Middle frontal gyrus (tissue), 1 donor: ENCODE data around the gene CHMP4B.

Experiments used
- DNase-seq: peaks from one replicate; pipeline ENCODE4 v3.0.0-alpha.2; 2015; ENCODE audit warnings: low spot score; ENCODE audit errors: extremely low spot score

Gene CHMP4B

DNA sequence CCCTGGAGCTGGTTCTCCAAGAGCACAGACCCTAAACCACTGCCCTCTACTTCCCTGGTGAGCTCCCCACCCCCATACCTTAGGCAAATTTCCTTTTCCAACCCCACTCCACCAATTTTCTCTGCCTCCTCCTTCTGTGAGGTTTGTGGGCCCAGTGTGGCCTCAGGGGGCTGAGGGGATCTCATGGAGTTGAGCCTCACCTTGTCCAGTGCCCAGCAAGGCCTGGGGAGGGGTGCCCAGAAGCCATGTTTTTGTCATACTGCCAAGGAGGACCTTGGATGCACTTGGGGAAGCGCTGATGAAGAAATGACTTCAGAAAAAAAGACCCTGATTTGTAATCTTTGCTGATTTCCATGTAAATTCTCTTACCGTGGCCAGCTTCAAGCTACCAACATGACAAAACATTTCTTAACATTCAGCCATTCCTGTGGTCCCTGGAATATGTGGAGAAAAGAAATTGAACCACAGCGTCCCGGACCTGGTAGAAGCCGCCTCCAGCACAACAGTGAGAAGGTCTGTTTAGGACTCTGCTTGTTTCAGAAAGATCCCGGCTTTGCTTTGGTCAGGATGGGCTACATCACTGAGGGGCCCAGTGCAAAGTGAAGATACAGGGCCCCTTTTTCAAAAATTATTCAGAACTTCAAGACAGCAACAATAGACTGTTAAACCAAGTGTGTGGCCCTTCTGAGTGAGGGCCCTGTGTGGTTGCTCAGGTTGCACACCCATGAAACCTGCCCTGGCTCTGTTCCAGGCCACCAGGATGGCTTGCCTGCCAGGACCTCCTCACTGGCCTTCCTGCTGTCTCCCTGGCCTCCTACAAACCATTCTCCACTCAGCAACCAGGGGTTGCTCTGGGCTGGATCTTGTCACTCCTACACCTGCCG lies 52.5 kb downstream of the CHMP4B start:
- no peak for DNase-seq

DNA sequence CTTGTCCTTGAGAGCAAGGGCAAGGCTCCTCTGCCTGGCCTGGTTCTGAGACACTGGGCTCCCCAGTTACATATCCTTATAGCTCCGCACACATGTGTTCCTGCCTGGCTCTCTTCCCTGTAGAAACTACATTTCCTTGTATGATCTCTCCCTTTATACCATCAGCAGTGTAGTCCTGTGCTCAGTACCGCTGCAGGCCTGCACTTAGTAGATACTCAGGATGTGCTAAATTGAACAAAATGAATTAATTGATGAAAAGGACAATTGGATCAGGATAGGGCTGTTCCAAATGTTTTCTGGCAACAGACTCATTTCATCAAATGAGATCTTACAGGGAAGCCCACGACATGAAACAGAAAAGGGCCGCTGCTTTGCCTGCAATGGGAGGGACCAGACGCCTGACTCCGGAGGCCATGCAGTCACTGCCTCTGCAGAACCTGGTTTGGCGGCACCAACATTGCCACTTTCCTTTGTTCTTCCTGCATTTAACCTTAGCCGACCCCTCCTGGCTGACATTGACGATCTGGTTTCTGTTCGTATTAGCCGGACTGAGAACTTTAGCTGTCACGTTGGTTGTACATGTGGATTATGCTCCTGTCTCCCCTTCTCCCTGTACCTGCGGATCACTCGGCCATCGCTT lies 53.3 kb downstream of the CHMP4B start:
- no peak for DNase-seq

DNA sequence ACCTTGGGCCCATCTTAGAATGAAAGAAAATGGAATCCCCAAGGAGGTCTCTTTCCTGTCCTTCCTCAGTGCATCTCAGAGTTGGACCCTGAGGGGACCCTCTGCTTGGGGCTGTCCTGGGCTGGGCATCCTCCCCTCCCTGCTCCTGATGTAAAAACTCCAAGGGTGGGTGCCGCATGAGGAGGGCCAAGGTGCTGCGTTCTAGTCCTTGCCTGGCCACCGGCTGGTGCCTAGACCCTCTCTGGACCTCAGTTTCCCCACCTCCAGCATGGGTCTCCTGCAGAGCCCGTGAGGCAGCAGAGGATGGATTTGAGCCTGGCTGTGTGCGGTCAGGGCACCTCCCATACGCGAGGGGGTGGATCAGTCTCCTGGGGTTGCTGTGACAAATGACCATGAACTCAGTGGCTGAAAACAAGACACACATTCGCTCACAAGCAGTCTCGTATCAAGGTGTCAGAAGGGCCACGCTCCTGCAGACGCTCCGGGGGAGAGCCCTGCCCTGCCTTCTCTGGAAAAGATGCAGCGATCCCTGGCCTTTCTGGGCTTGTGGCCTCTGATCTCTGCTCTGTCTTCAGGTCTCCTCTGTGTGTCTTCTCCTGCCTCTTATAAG lies 54.7 kb downstream of the CHMP4B start:
- DNase-seq = no peak

GRCh38 chr20:33866398-33867100 lies 55.4 kb downstream of the CHMP4B start:
- no peak for DNase-seq

DNA sequence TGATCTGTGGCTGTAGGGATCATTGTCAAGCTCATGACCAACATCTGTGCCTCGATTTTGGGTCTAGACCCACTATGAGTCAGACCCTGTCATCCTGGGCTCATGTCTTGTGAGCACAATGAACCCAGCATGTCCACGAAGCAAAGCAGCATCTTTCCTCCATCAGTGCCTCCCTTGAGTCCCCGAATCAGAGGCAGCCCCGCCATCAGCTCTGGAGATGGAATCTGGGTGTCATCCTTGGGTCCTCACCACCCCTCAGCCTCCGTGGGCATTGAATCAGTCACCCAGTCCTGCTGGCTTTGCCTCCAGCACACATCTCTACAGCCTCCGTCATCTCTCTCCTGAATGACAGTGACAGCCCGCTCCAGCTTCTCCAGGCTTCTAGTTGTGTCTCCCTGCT lies 56.9 kb downstream of the CHMP4B start:
- no peak for DNase-seq

- no peak for DNase-seq
These were observed 57.4 kb downstream of the CHMP4B start for GRCh38 chr20:33868595-33868994.

GRCh38 chr20:33869283-33869682 lies 58.1 kb downstream of the CHMP4B start:
- DNase-seq = no peak

DNA sequence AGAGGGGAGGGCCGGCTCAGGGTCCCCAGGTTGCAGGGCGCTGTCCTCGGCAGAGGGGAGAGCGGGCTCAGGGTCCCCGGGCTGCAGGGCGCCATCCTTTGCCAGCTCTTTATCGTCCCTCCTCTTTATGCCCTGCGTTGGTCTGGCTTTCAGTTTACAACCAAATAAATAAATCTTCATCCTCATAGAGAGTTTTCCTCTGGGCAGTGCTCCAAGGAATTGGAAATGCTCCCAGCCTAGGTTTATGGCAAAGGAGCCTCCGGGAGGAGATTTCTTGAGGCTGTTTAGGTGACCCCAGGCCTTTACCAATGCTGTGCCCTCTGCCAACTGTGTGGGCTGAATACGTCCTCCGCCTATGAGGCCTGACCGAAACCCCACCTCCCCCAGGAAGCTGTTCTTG lies 60.2 kb downstream of the CHMP4B start:
- DNase-seq = no peak

DNA sequence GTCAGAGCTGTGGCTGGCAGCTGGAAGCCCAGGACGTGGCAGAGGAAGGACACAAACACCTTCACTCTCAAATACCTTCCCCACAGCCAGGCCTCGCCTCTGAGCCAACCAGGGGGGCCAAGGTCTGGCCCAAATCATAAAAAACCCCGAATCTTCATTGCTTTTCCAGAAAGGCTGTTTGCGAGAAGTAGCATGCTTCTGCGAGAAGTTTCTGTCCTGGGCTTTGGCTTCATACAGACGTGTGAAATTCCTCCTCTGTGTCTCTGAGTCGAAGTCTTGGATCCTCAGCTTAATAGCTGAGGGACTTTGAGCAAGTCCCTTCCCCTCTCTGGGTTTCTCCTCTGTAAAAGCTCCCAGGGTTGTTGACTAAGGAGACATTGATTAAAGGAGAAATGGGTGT lies 63.0 kb downstream of the CHMP4B start:
- DNase-seq = no peak

- no peak for DNase-seq
These were observed 63.9 kb downstream of the CHMP4B start for GRCh38 chr20:33875055-33875454.

- no peak for DNase-seq
These were observed 64.4 kb downstream of the CHMP4B start for GRCh38 chr20:33875534-33876026.

DNA sequence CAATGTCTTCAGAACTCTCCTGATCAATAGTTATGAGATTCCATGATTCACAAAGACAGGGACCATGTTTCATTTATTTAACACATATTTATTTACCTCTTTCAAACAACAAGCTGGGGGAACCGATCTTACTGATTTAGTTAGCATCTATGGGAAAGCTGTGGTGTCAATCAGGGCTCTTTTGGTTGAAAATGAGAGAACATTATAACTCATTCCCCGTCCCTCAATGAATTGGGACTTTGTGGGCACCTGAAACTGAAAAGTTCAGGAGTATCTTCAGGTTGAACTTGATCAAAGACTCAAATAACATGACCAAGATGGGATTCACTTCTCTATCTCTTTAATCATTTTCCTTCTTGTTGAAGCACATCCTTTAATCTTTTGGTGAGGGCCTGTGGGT lies 67.4 kb downstream of the CHMP4B start:
- DNase-seq = no peak

DNA sequence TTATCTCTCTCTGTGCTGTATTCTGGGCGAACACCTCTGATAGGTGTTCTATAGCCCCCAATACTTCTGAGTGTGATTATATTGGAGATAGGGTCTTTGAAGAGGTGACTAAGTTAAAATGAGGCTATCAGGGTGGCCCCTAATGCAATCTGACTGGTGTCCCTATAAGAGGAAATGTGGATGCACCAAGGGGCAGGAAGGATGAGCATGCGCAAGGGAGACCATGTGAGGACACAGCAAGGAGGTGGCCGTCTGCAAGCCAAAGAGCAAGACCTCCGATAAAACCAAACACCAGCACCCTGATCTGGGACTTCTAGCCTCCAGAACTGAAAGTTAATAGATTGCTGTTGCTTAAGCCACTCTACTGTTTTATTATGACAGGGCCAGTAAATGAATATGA lies 69.2 kb downstream of the CHMP4B start:
- no peak for DNase-seq

- DNase-seq = no peak
These were observed 70.8 kb downstream of the CHMP4B start for GRCh38 chr20:33881989-33882388.

DNA sequence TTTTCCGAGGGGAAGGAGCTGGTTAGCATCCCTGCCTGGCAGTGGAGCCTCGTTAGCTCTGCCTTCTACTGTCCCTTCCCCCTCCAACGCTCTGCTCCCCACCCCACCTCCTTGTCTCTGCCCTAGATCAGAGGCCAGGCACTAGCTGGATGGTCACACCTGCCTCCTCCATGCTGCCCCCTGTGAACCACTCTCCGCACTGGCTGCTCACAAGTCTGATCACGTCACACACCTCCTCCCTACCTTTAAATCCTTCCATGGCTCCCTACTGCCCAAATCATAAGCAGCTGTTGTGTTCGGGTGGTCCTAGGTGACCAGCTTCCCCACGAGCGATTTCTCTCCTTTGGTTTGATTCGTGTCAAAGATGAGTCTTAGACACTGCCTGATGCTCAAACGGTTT lies 71.3 kb downstream of the CHMP4B start:
- DNase-seq = no peak

GRCh38 chr20:33883164-33883563 lies 72.0 kb downstream of the CHMP4B start:
- DNase-seq = no peak

DNA sequence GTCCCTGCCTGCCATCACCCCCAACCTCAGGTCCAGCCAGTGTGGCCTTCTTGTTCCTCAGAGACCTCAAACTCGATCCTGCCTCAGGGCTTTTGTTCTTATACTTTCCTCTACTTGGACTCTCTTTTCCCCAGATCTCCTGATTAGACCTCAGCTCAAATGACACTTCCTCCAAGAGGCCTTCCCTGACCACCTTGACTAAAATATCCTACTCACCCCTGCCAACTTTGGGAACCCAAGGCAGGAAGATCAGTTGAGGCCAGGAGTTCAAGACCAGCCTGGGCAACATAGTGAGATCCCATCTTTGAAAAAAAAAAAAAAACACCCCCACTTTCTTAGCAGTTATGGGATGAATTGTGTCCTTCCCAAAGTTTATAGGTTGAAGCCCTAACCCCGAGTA lies 73.5 kb downstream of the CHMP4B start:
- DNase-seq = no peak

DNA sequence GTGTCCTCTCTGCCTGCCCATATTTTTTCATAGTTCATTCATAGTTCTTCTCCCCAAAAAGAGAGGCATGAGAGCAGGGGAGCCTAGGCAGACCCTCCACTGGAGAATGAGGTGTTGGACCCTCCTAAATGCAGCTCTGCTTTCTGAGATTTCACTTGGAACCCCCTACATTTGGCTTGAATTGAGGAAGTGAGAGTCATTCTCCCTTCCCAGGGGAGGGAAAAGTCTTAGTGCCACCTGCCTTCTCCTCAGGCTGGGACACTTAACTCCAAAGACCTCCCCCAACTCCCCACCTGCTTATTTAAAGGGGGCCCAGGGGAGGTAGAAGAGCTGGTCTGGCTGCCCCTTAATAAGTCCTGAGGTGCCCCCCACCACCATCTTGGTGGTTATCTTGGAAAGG lies 78.2 kb downstream of the CHMP4B start:
- DNase-seq = no peak

- DNase-seq = no peak
These were observed 79.4 kb downstream of the CHMP4B start for GRCh38 chr20:33890557-33890956.

- DNase-seq = no peak
These were observed 82.2 kb downstream of the CHMP4B start for GRCh38 chr20:33893314-33893713.

GRCh38 chr20:33894798-33895197 lies 83.7 kb downstream of the CHMP4B start:
- no peak for DNase-seq

DNA sequence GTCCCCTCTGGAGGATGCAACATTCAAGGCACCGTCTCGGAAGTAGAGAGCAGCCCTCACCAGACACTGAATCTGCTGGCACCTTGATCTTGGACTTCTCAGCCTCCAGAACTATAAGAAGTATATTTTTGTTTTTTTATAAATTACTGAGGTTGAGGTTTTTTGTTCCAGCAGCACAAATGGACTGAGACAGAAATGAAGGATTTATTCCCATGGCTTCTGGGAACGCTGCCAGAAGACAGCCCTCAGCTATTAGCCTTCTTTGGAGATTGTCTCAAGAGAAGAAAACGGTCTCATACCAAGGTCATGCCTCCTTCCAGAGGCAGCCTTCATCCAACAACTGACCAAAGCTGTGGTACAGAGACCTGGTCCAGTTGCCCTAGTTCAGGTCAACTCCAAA lies 85.4 kb downstream of the CHMP4B start:
- DNase-seq = no peak
